GM12892 (cell line): ENCODE results near the gene CRTC1.

Experiments used
- POLR2A ChIP-seq: IDR thresholded peaks from 2 replicates; pipeline ENCODE4 v1.6.1; 2011; ENCODE audit warnings: low read depth, low read length, control low read depth
- POLR2AphosphoS5 ChIP-seq: IDR thresholded peaks from 2 replicates; pipeline ENCODE4 v1.6.1; 2011; ENCODE audit warnings: low read depth, low read length, control low read depth
- TAF1 ChIP-seq: IDR thresholded peaks from 2 replicates; pipeline ENCODE4 v1.6.1; 2011; ENCODE audit warnings: low read depth, mild to moderate bottlenecking, control low read depth, low read length, borderline replicate concordance

- TF ChIP-seq POLR2A (no peak), POLR2AphosphoS5 (no peak), TAF1 (no peak)
These were observed 48.7 kb upstream of the CRTC1 start for GRCh38 chr19:18634612-18635297.
